A549 (cell line): ENCODE measurements around the gene LINGO4. TPM values are rescaled to one million over a fixed set of nuclear protein-coding genes. Genes with fewer than 3 reads are reported as not detected.

Experiments
- ATAC-seq, 2 experiments: fragments of 200-7000 bp in 1 of 2; fragments of >200 bp in 1 of 2; cut with Nextera tagmentation in 1 of 2; cut with Tn5 transposase in 1 of 2; 3 replicates each; pipeline versions ENCODE4 v1.8.0 to v1.9.1; 2018 to 2020; ENCODE audit warnings: mild to moderate bottlenecking in 1 of 2, moderate library complexity in 1 of 2
- CTCF ChIA-PET: fragments of 300-600 bp; sonication (Branson Sonifier 250); formaldehyde crosslinking; extraction: SDS; loops from one replicate; lab custom pipeline; 2021; ENCODE audit warnings: antibody characterized with exemption, inconsistent platforms; lab: Yijun Ruan, JAX
- POLR2A ChIA-PET: fragments of 350-600 bp; formaldehyde crosslinking; extraction: SDS; loops from one replicate; lab custom pipeline; 2021; ENCODE audit warnings: antibody characterized with exemption, inconsistent platforms; lab: Yijun Ruan, JAX
- DNase-seq, 2 experiments: peaks; one replicate each; pipeline versions ENCODE4 v3.0.0 to v3.0.0-alpha.2; 2011 to 2016; ENCODE audit warnings: low read depth in 1 of 2, low spot score in 1 of 2
- FAIRE-seq: peaks from 2 replicates; lab custom pipeline; 2011; peaks lifted over from hg19 to GRCh38; lab: Jason Lieb, UNC
- H3K27ac ChIP-seq, 2 experiments: fragments of >200 bp; sonication (Bioruptor Twin); formaldehyde crosslinking; 3 replicates each; pipeline ENCODE4 v1.5.1; 2016 to 2017
- H3K4me1 ChIP-seq: fragments of >200 bp; sonication (Bioruptor Twin); formaldehyde crosslinking; 3 replicates; pipeline ENCODE4 v1.6.1; 2016
- H3K4me2 ChIP-seq: fragments of >200 bp; sonication (Bioruptor Twin); formaldehyde crosslinking; 3 replicates; pipeline ENCODE4 v1.6.1; 2016
- H3K4me3 ChIP-seq: fragments of >200 bp; sonication (Bioruptor Twin); formaldehyde crosslinking; 3 replicates; pipeline ENCODE4 v1.5.1; 2016
- H3K9me3 ChIP-seq: fragments of >200 bp; sonication (Bioruptor Twin); formaldehyde crosslinking; 3 replicates; pipeline ENCODE4 v1.6.1; 2016
- BCL3 ChIP-seq: fragments of >200 bp; sonication (Bioruptor Twin); formaldehyde crosslinking; IDR thresholded peaks from 3 replicates; pipeline ENCODE4 v1.6.1; 2016
- CEBPB ChIP-seq, 2 experiments: fragments of >200 bp in 1 of 2; sonication (Bioruptor Twin) in 1 of 2; formaldehyde crosslinking in 1 of 2; IDR thresholded peaks; 2 replicates each; pipeline ENCODE4 v1.6.1; 2012 to 2016
- CHD2 ChIP-seq: fragments of 150-350 bp; IDR thresholded peaks from 2 replicates; pipeline ENCODE4 v1.6.1; 2014; ENCODE audit warnings: low read length; ENCODE audit not compliant: partially characterized antibody
- CHD4 ChIP-seq: fragments of 200-600 bp; sonication (generic); IDR thresholded peaks from 2 replicates; pipeline ENCODE4 v1.6.1; 2016; ENCODE audit warnings: antibody characterized with exemption, mild to moderate bottlenecking, borderline replicate concordance
- E2F6 ChIP-seq: IDR thresholded peaks from 2 replicates; pipeline ENCODE4 v1.6.1; 2012; ENCODE audit warnings: low read depth, borderline replicate concordance
- EHMT2 ChIP-seq: fragments of 200-600 bp; sonication (generic); IDR thresholded peaks from 2 replicates; pipeline ENCODE4 v1.6.1; 2016; ENCODE audit warnings: antibody characterized with exemption, low read depth, mild to moderate bottlenecking, moderate library complexity
- EP300 ChIP-seq, 2 experiments: fragments of >200 bp; sonication (Bioruptor Twin); formaldehyde crosslinking; IDR thresholded peaks; 2 replicates in 1 of 2; 3 replicates in 1 of 2; pipeline ENCODE4 v1.6.1; 2016 to 2017
- FOSB ChIP-seq: fragments of 250-450 bp; sonication (Bioruptor Pico); IDR thresholded peaks from 2 replicates; pipeline ENCODE4 v1.5.0; 2020; ENCODE audit warnings: mild to moderate bottlenecking, moderate library complexity
- HEYL ChIP-seq: fragments of 250-450 bp; sonication (Bioruptor Pico); IDR thresholded peaks from 2 replicates; pipeline ENCODE4 v1.8.0; 2021; ENCODE audit warnings: mild to moderate bottlenecking, moderate library complexity
- HOXB5 ChIP-seq: fragments of 250-450 bp; sonication (Bioruptor Pico); IDR thresholded peaks from 2 replicates; pipeline ENCODE4 v1.5.0; 2020; ENCODE audit warnings: mild to moderate bottlenecking, moderate library complexity
- JUN ChIP-seq, 2 experiments: fragments of >200 bp; sonication (Bioruptor Twin); formaldehyde crosslinking; IDR thresholded peaks; 2 replicates in 1 of 2; 3 replicates in 1 of 2; pipeline ENCODE4 v1.6.1; 2016 to 2017
- JUNB ChIP-seq: fragments of >200 bp; sonication (Bioruptor Twin); formaldehyde crosslinking; IDR thresholded peaks from 2 replicates; pipeline ENCODE4 v1.6.1; 2016
- KDM5A ChIP-seq: fragments of 200-600 bp; sonication (generic); IDR thresholded peaks from 2 replicates; pipeline ENCODE4 v1.6.1; 2016; ENCODE audit warnings: antibody characterized with exemption, mild to moderate bottlenecking
- MAX ChIP-seq: IDR thresholded peaks from 2 replicates; pipeline ENCODE4 v1.6.1; 2012
- NPAS2 ChIP-seq: fragments of 250-450 bp; sonication (Bioruptor Pico); IDR thresholded peaks from 2 replicates; pipeline ENCODE4 v1.8.0; 2022; ENCODE audit warnings: mild to moderate bottlenecking, moderate library complexity, borderline replicate concordance
- NR3C1 ChIP-seq: fragments of >200 bp; sonication (Bioruptor Twin); formaldehyde crosslinking; IDR thresholded peaks from 3 replicates; pipeline ENCODE4 v1.6.1; 2017
- PBX3 ChIP-seq: IDR thresholded peaks from 2 replicates; pipeline ENCODE4 v1.6.1; 2012
- PHF8 ChIP-seq: fragments of 200-600 bp; sonication (generic); IDR thresholded peaks from 2 replicates; pipeline ENCODE4 v1.6.1; 2016; ENCODE audit warnings: low read depth, mild to moderate bottlenecking, antibody characterized with exemption, moderate library complexity, borderline replicate concordance
- POLR2AphosphoS2 ChIP-seq: conservative IDR thresholded peaks from 2 replicates; pipeline ENCODE4 v1.6.1; 2012; ENCODE audit warnings: low read length, improper control_type of control experiment, inconsistent platforms
- RAD21 ChIP-seq, 2 experiments: fragments of >200 bp in 1 of 2; sonication (Bioruptor Twin) in 1 of 2; formaldehyde crosslinking in 1 of 2; IDR thresholded peaks in 1 of 2; conservative IDR thresholded peaks in 1 of 2; 2 replicates in 1 of 2; 3 replicates in 1 of 2; pipeline ENCODE4 v1.6.1; 2012 to 2018; ENCODE audit warnings: inconsistent platforms in 1 of 2
- RARB ChIP-seq: fragments of 250-450 bp; sonication (Bioruptor Pico); IDR thresholded peaks from 2 replicates; pipeline ENCODE4 v1.8.0; 2021; ENCODE audit warnings: mild to moderate bottlenecking, moderate library complexity
- RCOR1 ChIP-seq: fragments of 150-350 bp; IDR thresholded peaks from 2 replicates; pipeline ENCODE4 v1.6.1; 2014; ENCODE audit warnings: antibody characterized with exemption, low read length, low read depth
- RFX5 ChIP-seq: fragments of 450-650 bp; IDR thresholded peaks from 2 replicates; pipeline ENCODE4 v1.7.1; 2014; ENCODE audit warnings: antibody characterized with exemption, mild to moderate bottlenecking, moderate library complexity
- SREBF2 ChIP-seq: fragments of 450-650 bp; IDR thresholded peaks from 2 replicates; pipeline ENCODE4 v1.6.1; 2014; ENCODE audit warnings: mild to moderate bottlenecking, moderate library complexity
- TFCP2L1 ChIP-seq: fragments of 250-450 bp; sonication (Bioruptor Pico); IDR thresholded peaks from 2 replicates; pipeline ENCODE4 v1.5.0; 2021; ENCODE audit warnings: mild to moderate bottlenecking
- USF2 ChIP-seq: fragments of 450-650 bp; IDR thresholded peaks from 2 replicates; pipeline ENCODE4 v1.6.1; 2014; ENCODE audit warnings: antibody characterized with exemption
- ZC3H11A ChIP-seq: fragments of 450-650 bp; IDR thresholded peaks from 2 replicates; pipeline ENCODE4 v1.6.1; 2014; ENCODE audit warnings: antibody characterized with exemption, mild to moderate bottlenecking
- ZFP36 ChIP-seq: fragments of 450-650 bp; IDR thresholded peaks from 2 replicates; pipeline ENCODE4 v1.6.1; 2014; ENCODE audit warnings: borderline replicate concordance; ENCODE audit not compliant: partially characterized antibody
- WGBS: methylation state at CpG from one replicate; pipeline ENCODE4 v1.1.6; 2017; ENCODE audit errors: missing lambda C conversion rate; 5-methylcytosine and 5-hydroxymethylcytosine counted together
- polyA plus RNA-seq, 4 experiments: library from polyadenylated mRNA; depleted of rRNA in 3 of 4; stranded (reverse); fragments of >200 nt; fragmentation: RNase III in 1 of 4; extraction: RNeasy Plus Mini Kit Qiagen cat#74134 plus additional on column Dnase treatment in 1 of 4; gene quantifications; 2 replicates in 3 of 4; 3 replicates in 1 of 4; pipeline ENCODE4 v1.2.3, GENCODE V29; 2011 to 2017

Gene LINGO4
- polyA plus RNA-seq, 2 of the 4 experiments (the other 2 are of a cell fraction): not detected

GRCh38 chr1:151760597-151761385, 44.4 kb downstream of the LINGO4 start:
- POLR2A ChIA-PET: no interaction called here
- CTCF ChIA-PET: interaction anchor here (1.5 to 3.5 kb wide), 2 partner anchors 24 to 75 kb away, joined by 3 to 17 read pairs; no protein-coding TSS in a partner anchor
- ATAC-seq: no peak
- H3K4me3 ChIP-seq: no peak overlapping the region
- TF ChIP-seq JUN (IDR thresholded peaks at IDR 0.05) (no peak), PBX3 (no peak), PHF8 (no peak), RFX5 (no peak), USF2 (no peak), CHD4 (no peak), FOSB (CRISPR knock-in tag) (no peak), MAX (no peak), HEYL (CRISPR knock-in tag) (no peak), SREBF2 (no peak), NPAS2 (CRISPR knock-in tag) (no peak), NR3C1 (no peak), E2F6 (no peak), EP300 (IDR thresholded peaks at IDR 0.05) (no peak), EHMT2 (no peak), TFCP2L1 (CRISPR knock-in tag) (no peak), CEBPB (IDR thresholded peaks at IDR 0.05) (no peak), ZC3H11A (no peak), ZFP36 (no peak)
- no peak for DNase-seq
- no peak for FAIRE-seq
- H3K9me3 ChIP-seq: no peaks in the 10 kb centered on the region
- H3K4me2 ChIP-seq: no peak overlapping the region
- H3K27ac ChIP-seq: no peak overlapping the region
- peaks cover 12% of the 10 kb centered on the region for H3K4me1 ChIP-seq
- 84% methylated on average over 7 of the region's 7 CpGs for WGBS

- ChIA-PET CTCF (interaction anchor here (0.6 to 1.5 kb wide), 3 partner anchors 14 to 131 kb away, joined by 3 to 5 read pairs (median 3); no protein-coding TSS in a partner anchor), POLR2A (interaction anchor here (1.3 kb wide), 1 partner anchor 8 kb away, joined by 5 read pairs; no protein-coding TSS in a partner anchor)
- Histone ChIP-seq H3K4me3 (no peak overlapping the region), H3K4me1 (peaks cover 6% of the 10 kb centered on the region), H3K9me3 (no peaks in the 10 kb centered on the region), H3K4me2 (no peak overlapping the region), H3K27ac (no peak overlapping the region)
- DNase-seq (no peak), FAIRE-seq (no peak), ATAC-seq (no peak)
- TF ChIP-seq BCL3 (no peak), HOXB5 (no peak), CHD2 (no peak), POLR2AphosphoS2 (no peak), RCOR1 (no peak), KDM5A (no peak), RAD21 (conservative IDR thresholded peaks at IDR 0.05 in 1 of 2, IDR thresholded peaks at IDR 0.05 in 1 of 2) (no peak), RARB (CRISPR knock-in tag) (no peak), JUNB (no peak)
Observed at GRCh38 chr1:151759241-151759640, 46.0 kb downstream of the LINGO4 start.
